Neural crest cell (in vitro differentiated cells): ENCODE measurements around the gene HSFX2. TPM values are rescaled to one million over a fixed set of nuclear protein-coding genes. Genes with fewer than 3 reads are reported as not detected.
"Not testable (repeated sequence)": the region's sequence is repeated elsewhere in the genome, so short reads cannot be mapped to it uniquely, and the experiment has no call there.

Experiments used
- DNase-seq: peaks from one replicate; pipeline ENCODE4 v3.0.0; 2021; ENCODE audit warnings: low read depth, mixed read lengths, low spot score
- H3K27ac Mint-ChIP-seq: one replicate; pipeline ENCODE4 v1.8.0; 2021; ENCODE audit warnings: mild to moderate bottlenecking, mixed read lengths; ENCODE audit not compliant: unreplicated experiment
- H3K27me3 Mint-ChIP-seq: 2 replicates; pipeline ENCODE4 v1.8.0; 2021; ENCODE audit warnings: low read depth, mild to moderate bottlenecking, mixed read lengths
- H3K36me3 Mint-ChIP-seq: 2 replicates; pipeline ENCODE4 v1.8.0; 2021; ENCODE audit warnings: low read depth, mild to moderate bottlenecking, mixed read lengths
- H3K4me1 Mint-ChIP-seq: 2 replicates; pipeline ENCODE4 v1.8.0; 2021; ENCODE audit warnings: mixed read lengths
- H3K4me3 Mint-ChIP-seq: one replicate; pipeline ENCODE4 v1.8.0; 2021; ENCODE audit warnings: mild to moderate bottlenecking, mixed read lengths
- H3K9me3 Mint-ChIP-seq: 2 replicates; pipeline ENCODE4 v1.8.0; 2021; ENCODE audit warnings: mixed read lengths
- total RNA-seq: library from RNA; stranded (reverse); gene quantifications from 2 replicates; pipeline ENCODE4 v1.2.1, GENCODE V29; 2021
- TF ChIP-seq, protein P1 (sequence below): fragments of 200-600 bp; sonication (generic); conservative IDR thresholded peaks from 2 replicates; pipeline ENCODE4 v1.5.0; 2021; ENCODE audit warnings: antibody characterized with exemption, mild to moderate bottlenecking

HSFX2 gene
- total RNA-seq, 1 donor from 2014 or later = not detected

DNA sequence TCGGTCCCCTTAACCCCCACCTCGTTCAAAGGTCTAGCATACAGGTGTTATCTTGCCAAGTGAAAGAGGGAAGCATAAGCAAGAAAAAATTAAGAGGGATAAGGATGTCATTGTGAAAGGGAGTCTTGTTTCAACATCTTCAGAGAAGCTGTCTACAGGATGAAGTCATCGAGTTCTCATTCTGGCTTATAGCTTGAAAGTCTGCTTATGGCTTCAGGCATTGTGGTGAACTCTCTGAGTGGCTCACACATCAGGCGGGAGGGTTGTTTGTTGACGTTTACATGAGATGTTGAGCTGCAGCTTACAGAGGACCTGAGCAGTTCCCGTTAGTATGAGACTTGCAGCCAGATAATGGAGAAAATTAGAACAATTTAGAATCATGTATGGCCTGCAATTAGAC lies 24.4 kb downstream of the HSFX2 start:
- no peak overlapping the region for H3K27ac Mint-ChIP-seq
- no peak for DNase-seq
- TF ChIP-seq, protein P1, sequence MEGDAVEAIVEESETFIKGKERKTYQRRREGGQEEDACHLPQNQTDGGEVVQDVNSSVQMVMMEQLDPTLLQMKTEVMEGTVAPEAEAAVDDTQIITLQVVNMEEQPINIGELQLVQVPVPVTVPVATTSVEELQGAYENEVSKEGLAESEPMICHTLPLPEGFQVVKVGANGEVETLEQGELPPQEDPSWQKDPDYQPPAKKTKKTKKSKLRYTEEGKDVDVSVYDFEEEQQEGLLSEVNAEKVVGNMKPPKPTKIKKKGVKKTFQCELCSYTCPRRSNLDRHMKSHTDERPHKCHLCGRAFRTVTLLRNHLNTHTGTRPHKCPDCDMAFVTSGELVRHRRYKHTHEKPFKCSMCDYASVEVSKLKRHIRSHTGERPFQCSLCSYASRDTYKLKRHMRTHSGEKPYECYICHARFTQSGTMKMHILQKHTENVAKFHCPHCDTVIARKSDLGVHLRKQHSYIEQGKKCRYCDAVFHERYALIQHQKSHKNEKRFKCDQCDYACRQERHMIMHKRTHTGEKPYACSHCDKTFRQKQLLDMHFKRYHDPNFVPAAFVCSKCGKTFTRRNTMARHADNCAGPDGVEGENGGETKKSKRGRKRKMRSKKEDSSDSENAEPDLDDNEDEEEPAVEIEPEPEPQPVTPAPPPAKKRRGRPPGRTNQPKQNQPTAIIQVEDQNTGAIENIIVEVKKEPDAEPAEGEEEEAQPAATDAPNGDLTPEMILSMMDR = no peak
- peaks cover 2% of the 10 kb centered on the region for H3K9me3 Mint-ChIP-seq
- H3K36me3 Mint-ChIP-seq = no peaks in the 10 kb centered on the region
- H3K4me3 Mint-ChIP-seq = no peak overlapping the region
- peaks cover 19% of the 10 kb centered on the region for H3K4me1 Mint-ChIP-seq
- no peaks in the 10 kb centered on the region for H3K27me3 Mint-ChIP-seq

GRCh38 chrX:149569770-149570169 lies 25.3 kb downstream of the HSFX2 start:
- TF ChIP-seq, protein P1 = no peak
- Mint-ChIP-seq H3K27ac (no peak overlapping the region), H3K4me3 (no peak overlapping the region), H3K27me3 (no peaks in the 10 kb centered on the region), H3K9me3 (peaks cover 2% of the 10 kb centered on the region), H3K36me3 (no peaks in the 10 kb centered on the region), H3K4me1 (peaks cover 19% of the 10 kb centered on the region)
- DNase-seq = no peak

DNA sequence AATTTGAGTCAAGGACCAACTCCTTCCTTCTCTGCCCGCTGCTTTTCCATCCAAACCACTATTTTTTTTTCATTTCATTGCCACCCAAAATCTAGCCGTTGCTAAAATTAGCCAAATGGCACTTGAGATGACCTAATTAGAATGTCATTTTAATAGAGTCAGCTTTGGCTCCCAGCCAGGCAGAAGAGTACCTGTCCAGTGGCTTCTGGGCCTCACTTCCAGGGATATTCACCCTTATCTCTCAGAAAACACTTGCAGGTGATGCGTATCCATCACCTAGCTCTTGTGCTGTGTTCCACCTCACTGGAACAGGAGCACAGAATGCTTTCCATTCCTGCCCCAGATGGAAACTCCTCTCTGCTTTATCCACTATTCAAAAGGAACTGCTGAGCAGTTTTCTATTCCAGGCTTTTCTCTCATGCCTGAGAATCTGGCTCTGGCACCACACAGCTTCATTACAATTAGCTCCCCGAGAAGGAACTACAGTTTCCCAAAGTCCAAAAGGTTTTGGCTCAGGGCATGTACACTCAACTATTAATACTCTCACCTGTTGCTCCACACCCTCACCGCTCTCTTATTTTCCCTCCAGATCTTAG lies 26.3 kb downstream of the HSFX2 start:
- H3K27ac Mint-ChIP-seq = no peak overlapping the region
- DNase-seq = no peak
- no peak overlapping the region for H3K4me3 Mint-ChIP-seq
- no peaks in the 10 kb centered on the region for H3K27me3 Mint-ChIP-seq
- TF ChIP-seq, protein P1 = no peak
- no peaks in the 10 kb centered on the region for H3K36me3 Mint-ChIP-seq
- H3K9me3 Mint-ChIP-seq = peaks cover 2% of the 10 kb centered on the region
- H3K4me1 Mint-ChIP-seq = peaks cover 19% of the 10 kb centered on the region

DNA sequence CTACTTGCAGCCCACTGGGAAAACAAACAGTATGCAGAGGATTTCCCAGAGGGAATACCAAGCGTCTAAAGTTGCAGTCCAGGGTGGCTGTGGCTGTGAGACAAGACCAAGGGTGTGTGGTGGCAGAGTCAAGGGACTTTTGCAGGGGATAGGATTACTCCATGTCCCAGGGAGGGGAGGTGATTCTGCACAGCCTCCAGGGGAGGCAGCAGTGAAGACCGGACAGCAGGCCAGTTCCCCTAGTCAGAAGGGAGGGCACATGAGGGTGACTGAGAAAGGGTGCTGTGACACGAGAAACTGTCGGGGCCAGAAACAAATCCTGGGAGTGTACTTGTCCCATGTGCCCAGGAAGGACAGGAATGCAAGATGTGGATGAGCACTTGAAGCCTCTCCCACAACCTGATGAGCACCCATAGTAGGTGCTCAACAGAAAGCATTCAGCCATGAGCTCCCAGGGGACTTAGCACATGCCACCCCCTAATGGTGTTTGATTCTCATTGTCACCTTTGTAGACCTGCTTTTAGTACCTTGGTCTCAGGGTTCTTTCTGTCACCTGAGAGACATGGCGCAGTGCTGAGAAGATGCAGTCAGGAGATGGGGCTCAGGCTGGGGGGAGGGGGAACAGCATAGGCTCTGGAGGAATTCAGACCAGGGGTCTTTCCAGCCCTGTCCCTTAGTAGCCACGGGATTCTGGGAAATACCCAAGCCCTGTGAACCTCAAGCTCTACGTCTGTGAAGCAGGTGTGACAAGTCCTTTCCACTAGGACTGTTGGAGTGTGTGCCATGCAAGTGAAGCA lies 27.3 kb downstream of the HSFX2 start:
- no peak for DNase-seq
- H3K27me3 Mint-ChIP-seq = no peaks in the 10 kb centered on the region
- no peaks in the 10 kb centered on the region for H3K36me3 Mint-ChIP-seq
- no peak overlapping the region for H3K4me3 Mint-ChIP-seq
- TF ChIP-seq, protein P1 = no peak
- peaks cover 2% of the 10 kb centered on the region for H3K9me3 Mint-ChIP-seq
- no peak overlapping the region for H3K27ac Mint-ChIP-seq
- H3K4me1 Mint-ChIP-seq = peaks cover 16% of the 10 kb centered on the region

DNA sequence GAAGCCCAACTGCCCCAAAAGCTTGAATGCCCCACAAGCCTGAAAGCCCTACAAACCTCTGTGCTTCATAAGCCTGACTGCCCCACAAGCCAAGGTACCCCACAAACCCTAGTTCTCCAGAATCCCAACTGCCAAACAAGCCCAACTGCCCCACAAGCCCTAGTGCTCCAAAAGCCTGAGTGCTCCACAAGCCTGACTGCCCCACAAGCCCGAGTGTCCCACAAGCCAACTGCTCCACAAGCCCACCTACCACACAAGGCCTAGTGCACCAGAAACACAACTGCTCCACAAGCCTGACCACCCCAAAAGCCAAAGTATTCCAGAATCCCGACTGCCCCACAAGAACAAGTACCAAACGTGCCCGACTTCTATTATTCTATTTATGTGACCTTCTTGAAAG lies 31.8 kb downstream of the HSFX2 start:
- H3K9me3 Mint-ChIP-seq = no peaks in the 10 kb centered on the region
- no peak overlapping the region for H3K27ac Mint-ChIP-seq
- H3K4me1 Mint-ChIP-seq = no peaks in the 10 kb centered on the region
- no peak for DNase-seq
- no peak overlapping the region for H3K4me3 Mint-ChIP-seq
- no peaks in the 10 kb centered on the region for H3K36me3 Mint-ChIP-seq
- no peaks in the 10 kb centered on the region for H3K27me3 Mint-ChIP-seq
- TF ChIP-seq, protein P1 = no peak

GRCh38 chrX:149555251-149555650 lies 39.9 kb downstream of the HSFX2 start:
- H3K27me3 Mint-ChIP-seq, H3K36me3 Mint-ChIP-seq, H3K9me3 Mint-ChIP-seq, H3K27ac Mint-ChIP-seq, H3K4me3 Mint-ChIP-seq, H3K4me1 Mint-ChIP-seq, DNase-seq: not testable (repeated sequence)

GRCh38 chrX:149551939-149552248 lies 43.2 kb downstream of the HSFX2 start:
- H3K36me3 Mint-ChIP-seq = not testable (repeated sequence)

DNA sequence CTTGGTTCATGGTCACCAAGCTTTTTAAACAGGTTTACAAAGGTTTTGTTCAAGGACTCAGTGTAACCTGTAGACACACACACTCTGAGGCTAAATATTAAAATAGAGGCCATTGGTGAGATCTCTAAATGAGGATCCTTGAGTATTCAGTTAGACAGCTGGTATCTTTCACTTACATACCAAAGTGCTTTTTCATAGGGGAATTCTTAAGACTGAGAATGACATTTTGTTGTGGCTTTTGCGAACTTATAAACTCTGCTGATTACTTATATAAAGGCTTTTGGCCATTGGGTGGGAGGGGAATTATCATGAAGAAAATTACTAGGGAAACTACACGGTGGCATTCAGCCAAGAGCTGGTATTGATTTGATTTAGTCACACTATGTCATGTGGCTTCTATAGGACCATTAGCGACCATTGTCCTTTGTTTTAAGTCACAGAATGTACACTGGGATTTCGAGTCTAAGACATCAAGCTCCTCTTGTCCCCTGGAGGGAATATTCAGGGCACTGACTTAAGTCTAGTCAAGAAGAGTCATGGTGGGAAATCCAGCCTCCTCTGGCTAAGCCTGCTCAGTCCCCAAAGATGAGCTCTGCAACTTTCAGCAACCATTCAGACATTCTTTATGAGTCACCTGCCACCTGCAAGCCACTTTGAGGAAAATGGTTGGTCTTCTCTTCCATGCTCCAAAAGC lies 43.7 kb downstream of the HSFX2 start:
- H3K27me3 Mint-ChIP-seq, H3K4me3 Mint-ChIP-seq, H3K4me1 Mint-ChIP-seq, H3K9me3 Mint-ChIP-seq, DNase-seq, H3K27ac Mint-ChIP-seq, H3K36me3 Mint-ChIP-seq: not testable (repeated sequence)

More at GRCh38 chrX:149551939-149552248, 43.2 kb downstream of the HSFX2 start:
- not testable (repeated sequence) for H3K9me3 Mint-ChIP-seq, H3K27me3 Mint-ChIP-seq, H3K4me3 Mint-ChIP-seq, DNase-seq, H3K27ac Mint-ChIP-seq, H3K4me1 Mint-ChIP-seq
